Astrocyte (in vitro differentiated cells and primary cell): ENCODE measurements around the gene ANO4.

Experiments used
- CTCF ChIP-seq: IDR thresholded peaks from 2 replicates; pipeline ENCODE4 v1.5.1; 2011; ENCODE audit warnings: low read depth, mild to moderate bottlenecking, inconsistent platforms, low read length, moderate library complexity; ENCODE audit not compliant: insufficient read depth
- EZH2 ChIP-seq: IDR thresholded peaks from 2 replicates; pipeline ENCODE4 v1.6.1; 2012; ENCODE audit warnings: mild to moderate bottlenecking, low read length, inconsistent platforms; ENCODE audit not compliant: insufficient read depth

GRCh38 chr12:100976735-100977134, 182.2 kb downstream of the ANO4 start:
- no peak for TF ChIP-seq CTCF
- TF ChIP-seq EZH2: no peak
